Esophagus (tissue), 2 donors: ENCODE data around the gene RBM47. TPM values are rescaled to one million over a fixed set of nuclear protein-coding genes. Genes with fewer than 3 reads are reported as not detected.
A peak's percentile ranks its signal among the peaks of the same experiment; 100 is the strongest.
"Not testable (repeated sequence)": the region's sequence is repeated elsewhere in the genome, so short reads cannot be mapped to it uniquely, and the experiment has no call there.

ENCODE experiments used
- H3K27ac ChIP-seq, 2 donors: one replicate each; pipeline ENCODE4 v1.5.1; 2013; ENCODE audit warnings: low read depth in 2 of 2, mild to moderate bottlenecking in 2 of 2, inconsistent platforms in 1 of 2, low read length in 1 of 2, moderate library complexity in 1 of 2
- H3K27me3 ChIP-seq, 2 donors: one replicate each; pipeline ENCODE4 v1.6.1; 2013; ENCODE audit warnings: low read length in 2 of 2, control low read depth in 1 of 2, mild to moderate bottlenecking in 1 of 2; ENCODE audit not compliant: insufficient read depth in 2 of 2, control insufficient read depth in 1 of 2
- H3K36me3 ChIP-seq, 2 donors: one replicate each; pipeline ENCODE4 v1.6.1; 2013; ENCODE audit warnings: low read length in 1 of 2; ENCODE audit not compliant: control insufficient read depth in 2 of 2, insufficient read depth in 2 of 2
- H3K4me1 ChIP-seq, 2 donors: one replicate each; pipeline ENCODE4 v1.6.1; 2013; ENCODE audit warnings: low read length in 1 of 2; ENCODE audit not compliant: control insufficient read depth in 2 of 2, insufficient read depth in 2 of 2
- H3K4me3 ChIP-seq, 2 donors: one replicate each; pipeline ENCODE4 v1.5.1; 2013; ENCODE audit warnings: low read length in 2 of 2, mild to moderate bottlenecking in 2 of 2, low read depth in 1 of 2, moderate library complexity in 1 of 2
- H3K9me3 ChIP-seq, 2 donors: one replicate each; pipeline ENCODE4 v1.6.1; 2013; ENCODE audit warnings: mild to moderate bottlenecking in 2 of 2, low read depth in 1 of 2, low read length in 1 of 2, moderate library complexity in 1 of 2; ENCODE audit not compliant: control insufficient read depth in 2 of 2, insufficient read depth in 1 of 2
- WGBS, 2 donors: extraction: QIAGEN DNeasy Blood & Tissue Kit; methylation state at CpG; one replicate each; pipeline ENCODE4 v1.1.7; 2013; 5-methylcytosine and 5-hydroxymethylcytosine counted together
- polyA plus RNA-seq, 2 donors: library from polyadenylated mRNA; stranded (reverse); fragments of 200-250 nt; gene quantifications; one replicate each; pipeline ENCODE4 v1.2.3, GENCODE V29; 2013
- donor health status: healthy with polysubstance abuse.
- donor health status: Bipolar disorder and iron deficiency.

The RBM47 gene
- polyA plus RNA-seq, 2 donors, result 31.3 to 39.4 TPM

- WGBS, 2 donors, result 72 to 73% methylated on average over 5 of the region's 5 CpGs
- no peak overlapping the region for H3K4me3 ChIP-seq
- H3K27ac ChIP-seq, result peak overlapping the region in 1 of 2 donors; percentile 35
- H3K27me3 ChIP-seq, result no peaks in the 10 kb centered on the region
- no peaks in the 10 kb centered on the region for H3K36me3 ChIP-seq
- H3K4me1 ChIP-seq, result no peaks in the 10 kb centered on the region
- no peaks in the 10 kb centered on the region for H3K9me3 ChIP-seq
These were observed 174.2 kb downstream of the RBM47 start for GRCh38 chr4:40455340-40455902.

GRCh38 chr4:40454816-40455215 is 174.8 kb downstream of the RBM47 start:
- H3K27me3 ChIP-seq, result no peaks in the 10 kb centered on the region
- 88 to 94% methylated on average over 2 of the region's 2 CpGs for WGBS, 2 donors
- no peak overlapping the region for H3K27ac ChIP-seq
- no peak overlapping the region for H3K4me3 ChIP-seq
- H3K9me3 ChIP-seq, result no peaks in the 10 kb centered on the region
- no peaks in the 10 kb centered on the region for H3K4me1 ChIP-seq
- H3K36me3 ChIP-seq, result no peaks in the 10 kb centered on the region

GRCh38 chr4:40453912-40454311 is 175.8 kb downstream of the RBM47 start:
- Histone ChIP-seq H3K9me3 (no peaks in the 10 kb centered on the region), H3K27me3 (no peaks in the 10 kb centered on the region), H3K4me3 (no peak overlapping the region), H3K4me1 (no peaks in the 10 kb centered on the region), H3K36me3 (no peaks in the 10 kb centered on the region), H3K27ac (no peak overlapping the region)
- 89 to 92% methylated on average over 6 of the region's 6 CpGs for WGBS, 2 donors

- Histone ChIP-seq H3K4me1 (no peaks in the 10 kb centered on the region), H3K36me3 (no peaks in the 10 kb centered on the region), H3K4me3 (no peak overlapping the region), H3K9me3 (no peaks in the 10 kb centered on the region), H3K27me3 (no peaks in the 10 kb centered on the region), H3K27ac (peak overlapping the region; percentile 20 to 57)
- WGBS, 2 donors, result 51 to 57% methylated on average over 4 of the region's 4 CpGs
These were observed 180.8 kb downstream of the RBM47 start for GRCh38 chr4:40448875-40449274.

- Histone ChIP-seq H3K27me3 (no peaks in the 10 kb centered on the region), H3K27ac (peak overlapping the region; percentile 15 to 66), H3K4me1 (no peaks in the 10 kb centered on the region)
These were observed 182.8 kb downstream of the RBM47 start for GRCh38 chr4:40446839-40447238.

GRCh38 chr4:40446261-40446750 is 183.4 kb downstream of the RBM47 start:
- H3K27me3 ChIP-seq, H3K36me3 ChIP-seq, H3K4me3 ChIP-seq, H3K4me1 ChIP-seq, H3K9me3 ChIP-seq: not testable (repeated sequence)
- peak overlapping the region; percentile 15 to 66 for H3K27ac ChIP-seq
- WGBS, 2 donors, result 67 to 88% methylated on average over 2 of the region's 2 CpGs

More at GRCh38 chr4:40446839-40447238, 182.8 kb downstream of the RBM47 start:
- no peak overlapping the region for H3K4me3 ChIP-seq
- H3K36me3 ChIP-seq, result no peaks in the 10 kb centered on the region
- no peaks in the 10 kb centered on the region for H3K9me3 ChIP-seq

- H3K27me3 ChIP-seq, result no peaks in the 10 kb centered on the region
- H3K4me1 ChIP-seq, result no peaks in the 10 kb centered on the region
- no peak overlapping the region for H3K4me3 ChIP-seq
- H3K27ac ChIP-seq, result peak overlapping the region in 1 of 2 donors; percentile 15
- H3K36me3 ChIP-seq, result no peaks in the 10 kb centered on the region
- 62 to 64% methylated on average over 2 of the region's 2 CpGs for WGBS, 2 donors
- no peaks in the 10 kb centered on the region for H3K9me3 ChIP-seq
These were observed 184.0 kb downstream of the RBM47 start for GRCh38 chr4:40445671-40446070.

- Histone ChIP-seq H3K4me3 (no peak overlapping the region), H3K36me3 (peaks cover 0 to 16% of the 10 kb centered on the region in 2 donors), H3K4me1 (peaks cover 0 to 3% of the 10 kb centered on the region in 2 donors), H3K9me3 (peaks cover 4 to 5% of the 10 kb centered on the region in 2 donors), H3K27me3 (no peaks in the 10 kb centered on the region), H3K27ac (no peak overlapping the region)
- 73 to 90% methylated on average over 1 of the region's 1 CpG for WGBS, 2 donors
These were observed 188.2 kb downstream of the RBM47 start for GRCh38 chr4:40441430-40441829.

- H3K36me3 ChIP-seq, result peaks cover 0 to 21% of the 10 kb centered on the region in 2 donors
- H3K27me3 ChIP-seq, result no peaks in the 10 kb centered on the region
- H3K4me3 ChIP-seq, result no peak overlapping the region
- 38 to 46% methylated on average over 1 of the region's 1 CpG for WGBS, 2 donors
- H3K9me3 ChIP-seq, result peaks cover 4 to 5% of the 10 kb centered on the region in 2 donors
- peaks cover 0 to 3% of the 10 kb centered on the region in 2 donors for H3K4me1 ChIP-seq
- no peak overlapping the region for H3K27ac ChIP-seq
These were observed 190.1 kb downstream of the RBM47 start for GRCh38 chr4:40439519-40439918.

- H3K36me3 ChIP-seq, result peaks cover 0 to 21% of the 10 kb centered on the region in 2 donors
- H3K4me3 ChIP-seq, result no peak overlapping the region
- H3K27me3 ChIP-seq, result no peaks in the 10 kb centered on the region
- peaks cover 4 to 5% of the 10 kb centered on the region in 2 donors for H3K9me3 ChIP-seq
- H3K4me1 ChIP-seq, result peaks cover 0 to 3% of the 10 kb centered on the region in 2 donors
- 95 to 97% methylated on average over 63 to 64 of the region's 64 CpGs for WGBS, 2 donors
- no peak overlapping the region for H3K27ac ChIP-seq
These were observed 191.2 kb downstream of the RBM47 start for GRCh38 chr4:40438384-40439026.
